HG02588 (cell line): ENCODE data around the gene RTF2.
"Not testable (repeated sequence)": the region's sequence is repeated elsewhere in the genome, so short reads cannot be mapped to it uniquely, and the experiment has no call there.

ENCODE experiments used
- ATAC-seq: cut with Tn5 transposase; IDR thresholded peaks from one replicate; pipeline ENCODE4 v1.9.1; 2021; ENCODE audit warnings: mild to moderate bottlenecking, moderate library complexity; ENCODE audit not compliant: unreplicated experiment

Gene RTF2

GRCh38 chr20:56469077-56469449 is 636 bp downstream of the RTF2 start:
- ATAC-seq, result no peak

- ATAC-seq, result no peak
Measured at GRCh38 chr20:56483970-56484369, 15.5 kb downstream of the RTF2 start.

GRCh38 chr20:56487216-56487615 is 18.8 kb downstream of the RTF2 start:
- no peak for ATAC-seq

- ATAC-seq, result no peak
Measured at GRCh38 chr20:56488566-56488965, 20.1 kb downstream of the RTF2 start.

- ATAC-seq, result no peak
Measured at GRCh38 chr20:56501116-56501515, 32.7 kb downstream of the RTF2 start.

- ATAC-seq, result no peak
Measured at GRCh38 chr20:56503916-56504315, 35.5 kb downstream of the RTF2 start.

GRCh38 chr20:56504373-56505005 is 36.1 kb downstream of the RTF2 start:
- no peak for ATAC-seq

GRCh38 chr20:56506103-56506502 is 37.7 kb downstream of the RTF2 start:
- no peak for ATAC-seq

GRCh38 chr20:56511926-56512325 is 43.5 kb downstream of the RTF2 start:
- ATAC-seq, result no peak

- no peak for ATAC-seq
Measured at GRCh38 chr20:56513161-56514150, 45.0 kb downstream of the RTF2 start.

GRCh38 chr20:56516631-56517030 is 48.2 kb downstream of the RTF2 start:
- ATAC-seq, result no peak

GRCh38 chr20:56517211-56517610 is 48.8 kb downstream of the RTF2 start:
- ATAC-seq, result no peak

- ATAC-seq, result no peak
Measured at GRCh38 chr20:56517641-56518040, 49.2 kb downstream of the RTF2 start.

GRCh38 chr20:56518126-56518525 is 49.7 kb downstream of the RTF2 start:
- no peak for ATAC-seq

GRCh38 chr20:56518721-56519398 is 50.4 kb downstream of the RTF2 start:
- no peak for ATAC-seq

GRCh38 chr20:56519551-56519950 is 51.1 kb downstream of the RTF2 start:
- ATAC-seq, result no peak

- ATAC-seq, result no peak
Measured at GRCh38 chr20:56520180-56520579, 51.8 kb downstream of the RTF2 start.

GRCh38 chr20:56520746-56521354 is 52.4 kb downstream of the RTF2 start:
- not testable (repeated sequence) for ATAC-seq

GRCh38 chr20:56522311-56522710 is 53.9 kb downstream of the RTF2 start:
- no peak for ATAC-seq

GRCh38 chr20:56524444-56524843 is 56.0 kb downstream of the RTF2 start, which contains the start of gene FAM209A:
TSS of gene FAM209A (plus strand) at chr20:56524744. CDS start at chr20:56524809, 65 bp downstream.
- ATAC-seq, result not testable (repeated sequence)

- no peak for ATAC-seq
Measured at GRCh38 chr20:56527521-56527920, 59.1 kb downstream of the RTF2 start.
